Globus pallidus (tissue), 1 donor: ENCODE data around the gene CRYGN.

ENCODE experiments used
- DNase-seq: peaks from one replicate; pipeline ENCODE4 v3.0.0-alpha.2; 2015; ENCODE audit warnings: low spot score

Gene CRYGN

DNA sequence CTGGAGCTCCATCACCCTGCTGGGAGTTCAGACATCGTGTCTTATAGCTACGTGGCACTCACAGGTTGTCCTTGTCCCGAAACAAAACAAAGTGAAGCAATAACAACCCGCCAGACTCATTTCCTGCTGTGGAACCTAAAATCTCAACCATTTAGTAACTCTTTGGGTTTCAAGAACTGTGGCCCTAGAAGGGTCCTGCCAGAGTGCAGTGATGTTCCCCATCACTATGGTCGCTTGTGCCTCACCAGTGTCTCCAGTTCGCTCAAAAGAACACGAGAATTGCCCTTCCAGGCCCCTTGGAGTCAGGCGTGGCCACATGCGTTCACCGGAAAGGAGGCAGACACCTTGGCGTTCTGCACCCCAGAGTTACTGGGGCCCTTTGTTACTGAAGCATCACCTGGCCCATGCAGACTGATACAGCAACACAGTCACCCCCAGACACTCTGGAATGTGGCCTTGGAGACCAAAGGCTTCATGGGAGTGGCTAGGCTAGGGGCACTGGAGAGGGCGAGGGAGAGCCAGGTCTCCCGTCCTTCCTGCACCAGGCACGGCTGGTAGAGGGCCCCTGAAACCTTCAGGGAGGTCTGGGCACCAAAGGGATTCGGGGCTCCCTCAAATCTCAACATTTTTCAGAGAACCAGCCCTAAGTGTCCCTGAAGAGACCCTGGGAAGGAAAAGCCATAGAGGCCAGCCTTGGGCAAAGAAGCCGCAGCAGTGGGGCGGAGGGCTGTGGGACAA lies 908 bp downstream of the CRYGN start:
- DNase-seq, result no peak

DNA sequence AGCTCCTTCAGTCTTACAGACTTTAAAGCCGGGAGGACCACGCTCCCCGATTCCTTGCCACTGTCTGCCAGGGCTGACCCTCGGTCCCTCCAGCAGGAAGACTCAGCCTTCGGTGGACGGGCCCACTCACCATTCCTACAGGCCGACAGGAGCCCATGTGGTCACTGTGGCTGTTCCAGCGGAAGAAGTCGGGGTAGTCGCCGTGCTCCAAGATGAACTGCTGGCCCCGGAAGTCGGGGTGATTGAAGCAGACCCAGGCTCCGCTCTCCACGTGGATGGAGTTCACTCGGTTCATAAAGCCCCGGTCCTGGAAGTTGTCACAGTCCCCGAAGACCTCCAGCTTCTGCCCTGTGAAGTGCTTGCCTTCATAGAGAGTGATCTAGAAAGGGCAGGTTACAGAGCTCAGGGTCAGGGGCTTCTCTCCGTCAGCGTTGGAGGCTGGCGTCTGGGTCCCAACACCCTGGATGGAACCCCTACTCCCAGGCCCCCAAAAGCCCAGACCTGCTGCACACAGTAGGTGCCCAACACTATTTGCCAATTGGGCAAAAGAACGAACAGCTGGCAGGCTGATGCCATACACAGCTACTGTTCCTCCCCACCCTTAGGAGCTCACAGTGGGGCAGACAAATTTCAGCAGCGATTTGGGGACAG lies 1.9 kb downstream of the CRYGN start:
- no peak for DNase-seq

DNA sequence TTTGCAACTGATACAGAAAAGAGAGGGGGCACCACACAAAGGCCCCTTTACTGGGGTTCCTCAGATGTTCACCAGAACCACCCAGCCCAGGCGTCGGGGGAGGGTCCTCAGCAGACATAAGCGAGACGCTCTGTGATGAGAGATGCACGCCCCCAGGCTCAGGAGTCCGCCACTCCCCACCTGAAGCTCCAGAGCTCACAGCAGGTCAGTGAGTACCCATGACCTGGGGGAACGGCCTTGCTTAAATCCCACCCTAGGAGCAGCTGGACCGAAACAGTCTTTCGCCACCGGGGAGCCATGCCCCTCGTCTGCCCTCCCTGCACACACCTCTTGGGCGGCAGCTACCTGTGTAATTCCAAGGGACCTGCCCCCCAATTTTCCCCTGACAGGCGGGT lies 2.8 kb downstream of the CRYGN start:
- DNase-seq, result no peak

DNA sequence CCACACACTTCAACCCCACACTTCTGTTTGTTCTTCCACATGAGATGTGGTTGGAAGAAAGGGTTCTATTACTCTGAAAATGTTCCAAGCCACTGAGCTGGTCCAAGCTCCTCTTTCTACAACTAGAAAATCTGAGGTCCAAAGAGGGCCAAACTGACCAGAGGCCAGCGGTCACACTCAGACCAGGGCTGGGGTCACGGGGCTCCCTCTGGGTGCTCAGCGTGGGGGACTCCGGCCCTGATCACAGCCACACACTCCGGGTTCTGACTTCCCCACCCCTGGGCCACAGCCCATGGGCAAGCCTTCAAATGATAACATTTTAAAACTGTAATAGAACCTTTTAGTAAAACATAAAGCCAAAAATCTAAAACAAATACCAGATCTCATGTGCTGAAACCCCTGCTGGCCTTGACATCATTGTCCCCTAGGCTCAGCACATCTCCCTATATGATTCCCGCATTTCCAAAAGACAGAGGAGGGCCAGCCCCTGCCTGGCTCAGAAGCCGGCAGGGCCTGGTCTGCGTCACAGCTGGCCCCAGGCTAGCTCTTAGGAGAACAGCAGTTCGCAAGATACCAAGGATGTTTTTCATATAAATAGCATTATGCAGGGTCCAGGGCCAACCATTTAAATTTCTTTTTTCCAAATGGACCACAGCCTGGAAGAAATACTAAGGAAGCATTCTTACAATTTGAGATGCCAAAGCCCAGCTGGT lies 3.3 kb downstream of the CRYGN start:
- DNase-seq, result no peak

GRCh38 chr7:151435971-151436370 lies 4.0 kb downstream of the CRYGN start:
- no peak for DNase-seq

GRCh38 chr7:151435103-151435916 lies 4.6 kb downstream of the CRYGN start:
- DNase-seq, result peak; percentile 29

- DNase-seq, result no peak
Measured at GRCh38 chr7:151434549-151434948, 5.4 kb downstream of the CRYGN start.

GRCh38 chr7:151433721-151434400 lies 6.1 kb downstream of the CRYGN start:
- no peak for DNase-seq

GRCh38 chr7:151432658-151433521 lies 7.1 kb downstream of the CRYGN start:
- no peak for DNase-seq

DNA sequence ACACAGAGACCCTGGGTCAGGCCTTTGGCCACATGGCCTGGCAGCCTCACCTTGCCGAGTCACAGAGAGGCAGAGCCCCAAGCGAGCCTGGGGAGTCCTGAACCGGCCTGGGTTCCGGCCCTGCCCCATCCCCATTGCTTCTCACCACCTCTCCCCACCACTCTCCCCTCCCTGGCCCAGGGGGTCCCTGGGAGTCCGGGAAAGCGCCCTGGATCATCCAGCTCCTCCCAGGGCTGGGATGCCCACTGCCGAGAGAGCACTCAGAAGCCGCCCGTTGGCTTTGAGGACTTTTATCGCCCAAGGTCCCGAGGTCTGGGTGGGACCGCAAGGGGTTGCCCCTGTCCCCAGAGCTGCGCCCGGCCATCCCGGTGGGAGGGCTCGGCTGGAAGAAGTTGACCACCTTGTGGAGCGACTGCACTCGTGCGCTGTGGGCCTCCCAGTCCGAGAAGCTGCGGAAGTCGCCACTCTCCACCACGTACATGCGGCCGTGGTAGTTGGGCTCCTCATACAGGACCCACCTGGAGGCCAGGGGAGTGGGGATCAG lies 8.1 kb downstream of the CRYGN start:
- DNase-seq, result no peak

GRCh38 chr7:151431281-151431767 lies 8.6 kb downstream of the CRYGN start:
- no peak for DNase-seq

DNA sequence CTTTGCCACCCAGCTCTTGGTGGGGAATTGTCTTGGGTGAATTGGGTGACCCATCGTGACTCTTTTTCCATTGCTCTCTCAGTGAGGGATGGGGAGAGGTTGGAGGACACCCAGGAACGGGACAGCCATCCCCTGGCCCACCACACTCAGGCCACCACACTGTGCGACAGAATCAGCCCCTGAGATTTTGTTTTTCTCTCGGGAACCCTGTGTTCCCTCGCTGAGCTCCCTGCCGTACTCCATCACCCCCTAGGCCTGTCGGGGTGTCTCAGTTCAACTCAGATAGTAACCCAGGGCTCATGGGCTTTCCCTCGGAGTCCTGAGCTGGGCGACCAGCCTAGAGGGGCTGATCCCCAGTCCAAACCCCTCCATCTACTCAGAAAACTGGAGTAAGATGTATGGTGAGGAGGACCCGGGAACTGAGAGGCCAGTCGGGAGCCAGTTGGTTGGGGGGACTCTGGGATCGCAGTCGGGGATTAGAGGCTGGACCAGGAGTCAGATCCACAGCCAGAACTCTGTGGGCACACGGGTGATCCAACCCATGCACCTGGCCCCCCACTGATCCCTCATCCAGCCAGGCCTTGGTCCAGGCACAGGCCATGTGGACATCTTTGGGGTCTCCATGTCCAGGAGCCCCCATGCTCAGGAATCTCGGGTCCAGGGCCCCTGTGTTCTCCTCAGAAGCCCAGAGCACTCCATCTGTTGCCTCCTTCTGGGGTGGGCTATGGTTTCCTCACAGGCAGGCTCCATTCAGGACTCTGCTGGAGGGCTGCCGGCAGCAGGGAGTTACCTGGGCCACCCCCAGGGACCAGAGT lies 9.3 kb downstream of the CRYGN start:
- DNase-seq, result no peak

DNA sequence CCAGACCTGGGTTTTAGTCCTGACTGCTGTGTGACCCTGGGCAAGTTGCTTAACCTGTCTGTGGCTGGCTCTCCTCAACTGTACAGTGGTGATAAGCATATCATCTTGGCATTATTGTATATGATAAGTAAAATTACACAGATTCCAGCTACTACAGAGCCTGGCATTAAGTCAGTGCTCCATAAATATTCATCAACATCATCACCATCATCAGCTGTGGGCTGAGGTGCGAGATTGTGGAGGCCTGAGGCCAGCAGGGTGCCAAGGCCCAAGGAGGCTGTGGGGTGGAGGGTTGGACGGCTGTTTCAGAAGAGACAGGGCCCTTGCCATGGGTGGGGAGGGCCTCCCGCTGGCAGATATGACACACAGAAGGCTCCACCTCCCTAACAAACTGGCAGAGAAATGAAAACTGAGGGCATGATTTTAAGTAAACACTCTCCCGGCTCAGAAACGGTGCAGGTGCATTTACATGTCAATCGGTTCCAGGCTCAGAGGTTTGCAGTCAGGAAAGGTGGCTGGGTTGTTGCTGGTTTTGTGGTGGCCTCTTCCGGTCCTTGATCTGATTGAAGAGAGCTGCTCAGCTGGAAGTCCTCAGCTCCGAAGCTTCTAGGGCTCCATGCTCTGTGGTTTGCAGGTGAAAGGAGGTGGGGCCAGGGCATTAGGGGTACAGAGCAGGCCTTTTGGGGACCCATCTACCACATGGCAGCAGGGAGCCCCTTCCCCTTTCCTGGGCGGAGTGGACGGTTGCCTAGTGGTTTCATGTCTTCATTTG lies 10.2 kb downstream of the CRYGN start:
- no peak for DNase-seq

DNA sequence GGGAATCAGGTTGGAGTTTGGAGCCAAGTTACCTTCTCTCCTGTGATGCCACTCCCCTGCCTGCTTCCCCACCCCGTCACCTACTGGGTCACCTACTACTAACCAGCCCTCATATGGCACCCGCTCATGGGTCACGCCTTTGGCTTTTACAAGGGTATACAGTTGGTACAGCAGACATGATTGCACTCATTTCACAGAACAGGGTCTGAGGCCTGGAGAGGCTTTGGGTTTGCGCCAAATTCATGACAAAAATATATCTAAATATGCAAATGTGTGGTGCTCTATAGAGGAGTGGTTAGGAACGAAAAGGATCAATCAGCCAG lies 10.7 kb downstream of the CRYGN start:
- no peak for DNase-seq

DNA sequence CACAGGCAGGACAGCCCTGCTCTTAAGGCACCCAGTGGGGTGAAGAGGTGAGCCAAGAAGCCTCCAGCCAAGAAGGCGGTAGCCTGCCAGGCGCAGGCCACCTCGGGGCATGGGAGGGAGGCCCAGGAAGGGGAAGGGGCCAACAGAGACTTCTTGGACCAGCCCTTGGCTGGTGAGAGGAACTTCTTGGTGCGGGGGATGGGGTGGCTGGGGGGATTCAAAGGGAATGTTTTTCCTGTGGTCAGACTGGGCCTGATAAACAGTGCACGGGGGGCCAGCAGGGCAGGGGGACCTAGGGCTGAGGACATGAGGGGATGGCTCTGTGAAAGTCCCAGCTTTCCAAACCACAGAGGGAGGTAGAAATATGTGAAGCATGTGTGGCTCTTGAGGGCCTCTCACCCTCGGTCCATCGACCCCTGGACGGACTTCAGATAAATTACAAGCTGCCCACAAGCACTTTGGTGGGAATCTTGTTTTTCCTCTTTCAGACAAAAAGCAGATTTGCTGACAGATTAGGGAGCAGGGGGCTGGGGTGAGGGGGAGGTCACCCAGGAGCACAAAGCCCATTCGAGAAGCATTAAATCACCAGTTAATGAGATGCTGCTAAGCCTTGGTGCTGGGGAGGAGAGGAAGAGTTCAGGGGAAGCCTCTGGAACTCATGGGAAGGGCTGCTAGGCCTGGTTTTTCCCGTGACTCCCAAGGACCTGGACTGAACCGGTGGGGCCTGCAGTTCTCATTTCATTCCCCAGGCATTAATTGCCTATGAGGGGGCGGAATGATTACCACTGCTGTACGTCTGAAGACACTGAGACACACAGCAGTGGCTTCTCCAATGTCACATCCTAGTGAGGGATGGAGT lies 11.3 kb downstream of the CRYGN start:
- DNase-seq, result peak; percentile 32

DNA sequence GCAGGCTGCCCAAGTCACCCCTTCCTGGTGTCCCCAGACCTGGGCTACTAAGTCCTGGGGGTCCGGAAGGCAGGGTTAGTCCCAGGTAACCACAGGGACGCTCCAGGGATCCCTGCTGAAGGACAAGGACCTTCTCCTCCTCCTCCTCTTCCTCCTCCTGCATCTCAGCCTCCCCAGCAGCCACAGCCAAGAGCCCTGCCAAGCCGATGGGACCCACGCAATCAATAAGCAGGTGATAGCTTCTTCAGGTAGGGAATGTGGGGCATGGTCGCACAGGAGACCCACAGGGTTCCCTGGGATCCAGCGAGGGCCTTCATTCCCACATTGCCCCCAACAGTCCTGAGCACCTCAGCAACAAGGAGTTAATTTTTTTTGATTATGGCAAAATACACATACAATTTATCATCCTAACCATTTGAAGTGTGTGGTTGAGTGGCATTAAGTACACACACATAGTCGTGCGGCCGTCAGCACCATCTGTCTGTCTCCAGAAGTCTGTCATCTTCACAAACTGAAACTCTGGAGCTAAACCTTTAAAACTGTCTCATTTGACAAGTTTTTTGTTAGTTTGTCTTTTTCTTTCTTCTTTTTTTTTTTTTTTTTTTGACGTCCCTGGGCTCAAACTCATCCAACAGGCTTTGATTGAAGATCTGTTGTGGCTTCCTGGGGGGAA lies 12.1 kb downstream of the CRYGN start:
- DNase-seq, result no peak
